T-helper 1 cell treated with Interleukin-12 subunit alpha and Interleukin-12 subunit beta and Interleukin-4 antibody, amounts not matched to agents 30 ng/mL and 1 ng/mL, for 36 hours (primary cell): ENCODE measurements around the gene KYAT1. TPM values are rescaled to one million over a fixed set of nuclear protein-coding genes. Genes with fewer than 3 reads are reported as not detected.
"Not testable (repeated sequence)": the region's sequence is repeated elsewhere in the genome, so short reads cannot be mapped to it uniquely, and the experiment has no call there.

Experiments used
- intact Hi-C: fragments of 100-400 bp; cut with micrococcal nuclease; formaldehyde crosslinking; loops from one replicate; pipeline ENCODE4 v1.15.1; 2024
- total RNA-seq: library from RNA; stranded (reverse); gene quantifications from 2 replicates; pipeline ENCODE4 v1.2.3, GENCODE V29; 2022

The KYAT1 gene
- total RNA-seq, 1 donor from 2014 or later, result 13.9 TPM

DNA sequence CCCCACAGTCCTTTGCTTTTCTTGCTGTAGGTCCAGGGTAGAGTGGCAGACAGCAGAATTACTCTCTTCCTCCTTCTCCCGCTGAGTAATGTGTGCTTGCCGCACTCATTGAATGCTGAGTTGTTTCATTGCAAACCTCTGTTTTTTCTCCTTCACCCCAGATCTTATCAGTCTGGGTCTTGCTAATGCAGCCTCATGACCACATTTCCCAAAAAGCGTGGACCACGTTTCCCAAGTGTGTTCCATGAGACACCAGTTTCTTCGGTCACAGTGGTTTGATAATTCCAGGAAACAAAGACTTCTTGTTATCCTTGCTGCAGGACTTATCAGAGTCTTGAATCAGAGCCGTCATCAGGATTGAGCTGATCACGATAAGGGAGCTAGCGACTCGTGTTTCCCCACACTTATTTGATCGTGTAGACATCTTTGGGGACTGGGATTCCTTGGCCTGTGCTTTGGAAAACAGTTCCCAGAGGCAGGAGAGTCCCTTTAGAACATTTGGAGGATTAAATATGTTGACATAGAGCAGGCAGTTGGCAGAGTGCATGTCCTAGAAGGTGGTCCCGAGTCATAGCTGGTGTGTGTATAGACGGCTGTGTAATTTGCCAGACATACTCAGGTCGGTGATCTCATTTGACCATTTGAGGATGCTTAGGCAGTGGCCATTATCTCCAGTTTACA is 4.6 kb upstream of the KYAT1 start:
- intact Hi-C loops, result no loop called here

DNA sequence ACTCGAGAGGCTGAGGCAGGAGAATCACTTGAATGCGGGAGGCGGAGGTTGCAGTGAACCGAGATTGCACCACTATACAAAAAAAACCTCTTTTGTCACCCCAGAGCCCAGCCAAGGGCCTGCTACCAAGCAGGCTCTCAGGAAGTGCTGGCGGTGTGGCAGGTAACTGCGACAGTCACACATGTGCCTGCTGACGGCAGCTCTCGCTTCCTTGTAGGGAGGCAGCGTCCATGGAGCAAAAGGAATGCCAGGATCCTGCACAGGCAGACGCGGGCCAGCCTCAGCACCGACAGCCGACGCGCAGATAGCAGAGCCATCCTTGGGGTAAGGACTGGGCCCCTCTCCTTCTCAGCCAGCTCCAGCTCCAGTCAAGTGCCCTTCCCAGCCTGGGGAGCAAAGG is 4.0 kb upstream of the KYAT1 start:
- intact Hi-C loops, result no loop called here

DNA sequence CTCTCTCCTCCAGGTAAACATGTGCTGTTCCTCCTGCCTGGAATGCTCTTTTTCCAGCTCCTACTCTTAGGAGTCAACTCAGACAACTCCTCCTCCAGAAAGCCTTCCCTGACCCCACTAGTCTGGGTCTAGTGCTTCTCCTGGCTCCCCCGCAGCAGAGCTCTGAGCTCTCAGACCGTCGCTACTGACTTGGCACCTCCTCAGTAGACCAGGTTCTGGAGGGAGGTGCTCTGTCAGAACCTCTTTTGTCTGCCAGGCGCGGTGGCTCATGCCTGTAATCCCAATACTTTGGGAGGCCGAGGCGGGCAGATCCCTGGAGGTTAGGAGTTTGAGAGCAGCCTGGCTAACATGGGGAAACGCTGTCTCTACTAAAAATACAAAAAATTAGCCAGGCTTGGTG is 3.6 kb upstream of the KYAT1 start:
- intact Hi-C loops, result no loop called here

DNA sequence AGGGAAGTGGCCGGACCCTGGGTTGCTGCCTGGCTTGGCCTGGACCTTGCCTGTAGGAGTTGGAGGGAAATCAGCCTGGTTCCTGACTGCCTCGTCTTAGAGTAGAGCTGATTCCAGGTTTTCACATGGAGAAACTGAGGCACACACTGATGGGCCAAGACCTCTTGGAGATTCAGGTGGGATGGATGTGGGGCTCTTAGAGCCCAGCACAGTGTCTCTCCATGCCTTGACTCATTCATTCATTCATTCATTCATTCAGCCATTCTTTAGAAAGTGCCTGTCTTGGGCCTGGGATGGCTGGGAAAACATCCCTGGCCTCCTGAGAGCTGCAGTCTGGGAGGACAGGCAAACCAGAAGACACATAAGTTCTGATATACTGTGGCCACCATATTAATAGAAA is 2.4 kb upstream of the KYAT1 start:
- intact Hi-C loops, result loop anchor here (5.0 kb wide), 3 partner anchors 698 to 1097 kb away; partner anchors contain the start of genes CDK9, NAIF1 and SLC25A25

DNA sequence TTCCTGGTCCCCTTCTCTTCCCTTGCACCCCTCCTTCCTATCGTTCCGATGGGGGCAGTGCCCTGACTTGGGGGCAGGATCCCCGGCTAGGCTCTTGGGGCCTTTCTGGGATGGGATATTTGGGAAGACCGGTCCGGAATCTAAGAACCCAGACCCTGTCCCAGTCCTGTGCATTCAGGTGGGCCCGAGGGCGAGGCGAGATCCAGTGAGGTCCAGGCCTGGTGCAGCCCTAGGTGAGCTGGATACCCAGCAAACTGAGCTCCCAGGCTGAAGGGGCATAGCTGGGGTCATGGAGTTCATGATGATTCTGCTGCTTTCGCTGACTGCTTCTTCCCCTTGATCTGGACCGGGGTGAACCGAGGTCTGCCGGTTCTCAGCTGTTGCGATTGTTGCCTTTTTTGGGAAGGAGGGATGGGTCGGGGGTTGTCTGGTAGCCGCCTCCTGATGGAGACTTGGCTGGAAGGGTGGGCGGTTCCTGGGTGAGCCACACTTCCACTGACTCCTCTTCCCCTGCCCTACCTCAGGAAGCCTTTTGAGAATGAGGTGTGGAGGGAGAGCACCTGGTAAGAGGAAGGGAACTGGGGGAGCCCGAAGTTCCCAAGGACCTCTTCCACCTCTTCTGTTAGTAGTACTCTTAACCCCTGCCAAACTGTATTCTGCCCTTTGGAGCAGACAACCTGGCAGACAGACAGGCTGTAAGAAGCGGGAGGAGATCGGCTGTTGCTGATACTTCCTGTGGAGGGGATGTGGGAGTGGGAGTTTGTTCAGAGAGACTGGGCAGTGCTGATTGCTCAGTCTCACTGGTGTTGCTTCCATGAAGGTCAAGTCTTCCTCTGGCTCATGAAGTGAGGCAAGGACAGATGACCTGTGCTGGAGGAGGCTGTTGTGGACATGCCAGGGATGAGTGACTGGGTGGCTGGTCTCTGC is 1.2 kb upstream of the KYAT1 start:
- intact Hi-C loops, result loop anchor here (1.0 to 5.0 kb wide), 13 partner anchors 19 to 1096 kb away; partner anchors contain the start of genes CDK9, CRAT, DOLK and ENDOG

DNA sequence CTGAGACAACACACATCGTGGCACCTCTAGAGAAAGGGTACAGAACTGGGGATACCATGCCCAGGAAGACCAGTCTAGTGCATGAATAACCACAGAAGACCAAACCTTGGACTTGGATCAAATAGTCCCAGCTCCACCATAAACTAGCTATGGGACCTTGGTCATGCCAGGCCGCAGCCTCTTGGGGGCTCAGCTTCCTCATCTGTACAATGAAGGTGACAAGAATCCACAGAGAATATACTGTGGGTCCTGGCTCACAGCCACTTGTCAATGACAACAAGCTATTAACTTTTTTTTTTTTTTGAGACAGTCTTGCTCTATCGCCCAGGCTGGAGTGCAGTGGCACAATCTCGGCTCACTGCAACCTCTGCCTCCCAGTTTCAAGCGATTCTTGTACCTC is 3.9 kb downstream of the KYAT1 start:
- intact Hi-C loops, result no loop called here

DNA sequence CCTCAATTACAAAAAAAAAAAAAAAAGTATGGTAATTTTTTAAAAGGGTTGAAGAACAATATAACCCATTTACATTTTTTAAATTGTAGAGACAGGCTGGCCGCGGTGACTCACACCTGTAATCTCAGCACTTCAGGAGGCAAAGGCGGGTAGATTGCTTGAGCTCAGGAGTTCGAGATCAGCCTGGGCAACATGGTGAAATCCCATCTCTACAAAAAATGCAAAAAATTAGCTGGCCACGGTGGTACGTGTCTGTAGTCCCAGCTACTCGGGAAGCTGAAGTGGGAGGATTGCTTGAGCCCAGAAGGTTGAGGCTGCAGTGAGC is 10.8 kb downstream of the KYAT1 start:
- intact Hi-C loops, result not testable (repeated sequence)

DNA sequence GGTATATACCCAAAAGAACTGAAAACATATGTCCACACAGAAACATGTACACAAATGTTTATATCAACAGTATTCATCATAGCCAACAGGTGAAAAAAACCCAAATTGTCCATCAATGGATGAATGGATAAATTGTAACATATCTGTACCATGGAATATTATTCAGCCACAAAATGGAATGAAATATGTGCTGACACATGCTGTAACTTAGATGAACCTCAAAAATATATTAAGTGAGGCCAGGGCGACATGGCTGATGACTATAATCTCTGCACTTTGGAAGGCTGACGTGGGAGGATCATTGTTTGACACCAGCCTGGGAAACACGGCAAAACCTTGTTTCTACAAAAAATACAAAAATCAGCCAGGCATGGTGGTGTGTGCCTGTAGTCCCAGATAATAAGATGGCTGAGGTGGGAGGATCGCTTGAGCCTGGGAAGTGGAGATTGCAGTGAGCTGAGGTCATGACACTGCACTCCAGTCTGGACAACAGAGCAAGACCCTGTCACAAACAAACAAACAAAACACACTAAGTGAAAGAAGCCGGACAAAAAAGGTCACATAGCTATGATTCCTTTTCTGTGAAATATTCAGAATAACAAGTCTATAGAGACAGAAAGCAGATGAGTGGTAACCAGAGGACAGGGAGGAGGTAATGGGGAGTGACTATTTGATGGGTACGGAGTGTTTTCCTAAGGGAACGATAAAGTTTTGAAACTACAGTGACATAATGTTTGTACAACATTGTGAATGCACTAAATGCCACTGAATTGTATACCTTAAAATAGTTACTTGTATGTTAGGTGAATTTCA is 11.4 kb downstream of the KYAT1 start:
- intact Hi-C loops, result no loop called here

DNA sequence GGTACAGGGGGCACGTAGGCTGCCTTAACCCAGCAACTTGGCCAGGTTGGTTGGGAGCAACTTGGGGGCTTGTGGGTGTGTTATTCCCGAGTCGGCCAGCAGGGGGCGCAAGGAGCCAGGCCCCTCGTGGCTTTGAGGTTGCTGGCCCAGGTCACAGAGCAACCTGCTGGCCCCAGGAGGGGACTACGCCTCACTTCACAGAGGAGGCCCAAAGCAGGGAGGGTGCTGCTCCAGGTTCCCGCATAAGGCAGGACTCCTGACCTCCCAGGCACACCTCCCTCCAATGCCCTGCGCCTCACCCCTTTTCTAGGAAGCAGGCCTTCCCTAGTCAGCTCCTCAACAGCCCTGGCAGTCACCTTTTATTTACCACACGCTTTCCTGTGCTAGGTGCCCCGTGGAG is 18.1 kb downstream of the KYAT1 start:
- intact Hi-C loops, result loop anchor here (1.0 to 5.0 kb wide), 7 partner anchors 11 to 215 kb away; partner anchors contain the start of genes DOLK, LRRC8A and NUP188

DNA sequence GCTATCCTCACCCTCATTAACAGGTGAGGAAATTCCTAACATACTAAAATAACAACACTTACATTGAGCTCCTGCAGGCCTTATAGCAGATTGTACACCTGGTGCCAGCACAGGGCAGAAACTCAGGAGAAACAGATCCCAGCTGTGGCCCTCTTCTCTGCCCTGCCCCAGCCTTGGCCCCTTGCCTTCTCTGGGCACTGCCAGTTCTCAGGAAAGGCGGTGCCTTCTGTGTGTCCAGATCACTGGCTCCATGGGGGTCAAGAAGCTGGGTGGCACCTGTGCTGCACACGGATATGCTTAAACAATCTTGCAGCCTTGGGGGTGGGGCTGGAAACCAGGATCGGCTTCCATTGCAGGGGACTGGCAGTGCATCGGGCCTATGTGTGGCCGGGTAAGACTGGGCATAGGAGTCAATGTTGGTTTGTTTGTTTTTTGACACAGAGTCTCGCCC is 19.3 kb downstream of the KYAT1 start:
- intact Hi-C loops, result loop anchor here (5.0 kb wide), 1 partner anchor 145 kb away; no protein-coding TSS in a partner anchor

DNA sequence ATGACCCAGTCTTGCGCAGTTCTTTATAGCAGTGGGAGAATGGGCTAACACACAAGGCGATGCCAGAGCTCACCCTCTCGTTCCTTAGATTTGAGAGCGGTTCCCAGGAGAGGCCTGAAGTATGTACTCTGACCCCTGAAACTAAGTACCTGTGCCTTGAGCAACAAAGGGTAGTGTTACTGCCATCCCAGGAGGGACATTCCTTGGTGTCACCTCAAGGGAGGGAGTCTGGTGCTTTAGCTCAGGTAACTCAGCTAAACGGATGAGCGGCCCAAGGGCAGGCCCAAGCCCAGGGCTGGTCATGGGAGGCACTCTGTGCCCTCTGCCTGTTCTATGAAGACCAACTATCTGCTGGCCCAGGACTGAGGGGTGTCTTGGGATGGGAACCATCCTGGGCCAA is 20.2 kb downstream of the KYAT1 start:
- intact Hi-C loops, result loop anchor here (5.0 kb wide), 1 partner anchor 146 kb away; no protein-coding TSS in a partner anchor

DNA sequence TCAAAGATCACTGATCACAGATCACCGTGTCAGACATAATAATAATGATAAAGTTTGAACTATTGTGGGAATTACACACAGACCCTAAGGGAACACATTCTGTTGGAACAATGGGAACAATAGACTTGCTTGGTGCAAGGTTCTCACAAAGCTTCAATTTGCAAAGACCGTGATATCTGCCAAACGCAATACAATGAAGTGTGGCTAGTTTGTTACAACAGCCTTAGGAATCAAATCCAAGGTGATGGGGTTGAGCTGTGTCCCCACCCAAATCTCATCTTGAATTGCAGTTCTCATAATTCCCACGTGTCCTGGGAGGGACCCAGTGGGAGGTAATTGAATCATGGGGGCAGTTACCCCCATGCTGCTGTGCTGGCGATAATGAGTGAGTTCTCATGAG is 20.8 kb downstream of the KYAT1 start:
- intact Hi-C loops, result loop anchor here (5.0 kb wide), 1 partner anchor 146 kb away; no protein-coding TSS in a partner anchor

DNA sequence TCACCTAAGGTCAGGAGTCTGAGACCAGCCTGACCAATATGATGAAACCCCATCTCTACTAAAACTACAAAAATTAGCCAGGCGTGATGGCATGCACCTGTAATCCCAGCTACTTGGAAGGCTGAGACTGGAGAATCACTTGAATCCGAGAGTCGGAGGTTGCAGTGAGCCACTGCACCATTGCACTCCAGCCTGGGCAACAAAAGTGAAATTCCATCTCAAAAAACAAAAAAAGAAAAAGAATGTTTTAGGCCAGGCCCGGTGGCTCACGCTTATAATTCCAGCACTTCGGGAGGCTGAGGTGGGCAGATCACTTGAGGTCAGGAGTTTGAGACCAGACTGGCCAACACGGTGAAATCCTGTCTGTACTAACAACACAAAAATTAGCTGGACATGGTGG is 23.3 kb downstream of the KYAT1 start:
- intact Hi-C loops, result not testable (repeated sequence)

DNA sequence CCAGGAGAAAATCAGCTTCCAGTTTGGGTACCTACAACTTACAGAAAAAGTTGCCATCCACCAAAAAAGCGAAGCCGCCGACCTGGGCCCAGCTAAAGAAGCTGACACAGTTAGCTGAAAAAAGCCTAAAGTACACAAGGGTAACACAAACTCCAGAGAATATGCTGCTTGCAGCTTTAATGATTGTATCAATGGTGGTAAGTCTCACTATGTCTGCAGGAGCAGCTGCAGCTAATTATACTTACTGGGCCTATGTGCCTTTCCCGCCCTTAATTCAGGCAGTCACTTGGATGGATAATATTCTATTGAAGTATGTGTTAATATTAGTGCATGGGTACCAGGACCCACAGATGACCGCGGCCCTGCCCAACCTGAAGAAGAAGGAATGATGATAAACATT is 27.3 kb downstream of the KYAT1 start:
- intact Hi-C loops, result not testable (repeated sequence)

DNA sequence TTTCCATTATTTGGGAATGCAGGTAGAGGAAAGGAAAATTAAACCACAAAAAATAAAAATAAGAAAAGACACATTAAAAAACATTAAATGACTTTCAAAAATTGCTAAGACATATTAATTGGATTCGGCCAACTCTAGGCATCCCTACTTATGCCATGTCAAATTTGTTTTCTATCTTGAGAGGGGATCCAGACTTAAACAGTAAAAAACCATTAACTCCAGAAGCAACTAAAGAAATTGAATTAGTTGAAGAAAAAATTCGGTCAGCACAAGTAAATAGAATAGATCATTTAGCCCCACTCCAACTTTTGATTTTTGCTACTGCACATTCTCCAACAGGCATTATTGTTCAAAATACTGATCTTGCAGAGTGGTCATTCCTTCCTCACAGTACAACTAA is 29.1 kb downstream of the KYAT1 start:
- intact Hi-C loops, result loop anchor here (1.0 kb wide), 3 partner anchors 11 to 95 kb away; partner anchors contain the start of genes DOLK and NUP188

DNA sequence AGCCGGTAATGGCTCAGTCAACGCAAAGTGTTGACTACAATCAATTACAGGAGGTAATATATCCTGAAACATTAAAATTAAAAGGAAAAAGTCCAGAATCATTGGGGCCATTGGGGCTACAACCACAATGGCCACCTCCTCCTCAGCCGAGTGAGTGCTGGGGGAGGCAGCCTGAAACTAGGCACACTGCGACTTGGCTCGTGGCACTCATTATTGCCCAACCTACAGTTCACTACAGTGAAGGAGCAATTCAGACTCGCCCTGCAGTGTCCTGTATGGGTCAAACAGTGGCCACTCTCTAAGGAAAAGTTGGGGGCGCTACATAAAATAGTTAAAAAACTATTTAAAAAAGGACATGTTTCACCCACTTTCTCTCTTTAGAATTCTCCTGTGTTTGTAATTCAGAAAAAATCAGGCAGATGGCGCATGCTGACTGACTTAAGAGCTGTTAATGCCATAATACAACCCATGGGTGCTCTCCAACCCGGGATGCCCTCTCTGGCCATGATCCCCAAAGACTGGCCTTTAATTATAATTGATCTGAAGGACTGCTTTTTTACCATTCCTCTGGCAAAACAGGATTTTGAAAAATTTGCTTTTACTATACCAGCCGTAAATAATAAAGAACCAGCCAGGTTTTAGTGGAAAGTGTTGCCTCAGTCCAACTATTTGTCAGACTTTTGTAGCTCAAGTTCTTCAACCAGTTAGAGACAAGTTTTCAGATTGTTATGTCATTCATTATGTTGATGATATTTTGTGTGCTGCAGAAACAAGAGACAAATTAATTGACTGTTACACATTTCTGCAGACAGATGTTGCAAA is 29.8 kb downstream of the KYAT1 start:
- intact Hi-C loops, result loop anchor here (1.0 kb wide), 3 partner anchors 11 to 95 kb away; partner anchors contain the start of genes DOLK and NUP188

DNA sequence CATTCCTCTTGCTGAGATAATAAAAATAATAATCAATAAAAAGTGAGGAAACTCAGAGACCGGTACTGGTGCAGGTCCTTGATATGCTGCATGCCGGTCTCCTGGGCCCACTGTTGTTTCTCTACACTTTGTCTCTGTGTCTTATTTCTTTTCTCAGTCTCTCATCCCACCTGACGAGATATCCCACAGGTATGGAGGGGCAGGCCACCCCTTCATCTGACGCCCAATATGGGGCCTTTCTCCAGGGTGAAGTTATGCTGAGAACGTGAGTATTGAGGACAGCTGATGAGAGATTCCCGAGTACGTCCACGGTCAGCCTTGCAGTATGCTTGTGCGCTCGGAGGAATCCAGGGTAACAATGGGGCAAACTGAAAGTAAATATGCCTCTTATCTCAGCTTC is 30.7 kb downstream of the KYAT1 start:
- intact Hi-C loops, result not testable (repeated sequence)

DNA sequence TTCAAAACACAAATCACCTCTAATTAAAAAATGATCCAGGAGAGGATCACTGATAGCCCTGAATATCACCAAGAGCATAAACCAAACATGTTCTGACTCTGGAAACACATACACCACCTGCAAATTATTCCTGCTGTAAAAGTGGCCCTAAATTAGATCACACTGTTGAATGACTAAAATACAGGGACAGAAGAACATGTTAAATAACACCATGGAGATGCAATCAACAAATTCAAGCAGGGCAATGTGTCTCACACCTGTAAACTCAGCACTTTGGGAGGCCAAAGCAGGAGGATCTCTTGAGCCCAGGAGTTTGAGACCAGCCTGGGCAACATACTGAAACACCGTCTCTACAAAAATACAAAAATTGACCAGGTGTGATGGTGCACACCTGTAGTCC is 33.9 kb downstream of the KYAT1 start:
- intact Hi-C loops, result no loop called here

DNA sequence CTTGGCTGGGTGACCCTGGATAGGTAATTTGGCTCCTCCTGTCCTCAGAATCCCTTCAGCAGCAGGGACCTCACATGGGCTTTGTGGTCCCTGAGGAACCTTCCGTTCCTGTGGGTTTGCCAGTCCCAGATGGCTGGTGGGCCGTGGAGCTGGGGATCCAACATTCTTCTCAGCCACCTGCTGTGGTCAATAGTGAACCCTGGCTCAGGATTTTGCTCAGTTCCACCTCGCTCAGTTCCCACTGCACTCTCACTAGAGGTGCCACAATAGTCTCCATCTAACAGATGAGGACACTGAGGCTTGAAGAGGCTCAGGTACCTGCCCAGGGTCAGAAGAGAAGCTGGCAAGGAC is 35.1 kb downstream of the KYAT1 start:
- intact Hi-C loops, result no loop called here

DNA sequence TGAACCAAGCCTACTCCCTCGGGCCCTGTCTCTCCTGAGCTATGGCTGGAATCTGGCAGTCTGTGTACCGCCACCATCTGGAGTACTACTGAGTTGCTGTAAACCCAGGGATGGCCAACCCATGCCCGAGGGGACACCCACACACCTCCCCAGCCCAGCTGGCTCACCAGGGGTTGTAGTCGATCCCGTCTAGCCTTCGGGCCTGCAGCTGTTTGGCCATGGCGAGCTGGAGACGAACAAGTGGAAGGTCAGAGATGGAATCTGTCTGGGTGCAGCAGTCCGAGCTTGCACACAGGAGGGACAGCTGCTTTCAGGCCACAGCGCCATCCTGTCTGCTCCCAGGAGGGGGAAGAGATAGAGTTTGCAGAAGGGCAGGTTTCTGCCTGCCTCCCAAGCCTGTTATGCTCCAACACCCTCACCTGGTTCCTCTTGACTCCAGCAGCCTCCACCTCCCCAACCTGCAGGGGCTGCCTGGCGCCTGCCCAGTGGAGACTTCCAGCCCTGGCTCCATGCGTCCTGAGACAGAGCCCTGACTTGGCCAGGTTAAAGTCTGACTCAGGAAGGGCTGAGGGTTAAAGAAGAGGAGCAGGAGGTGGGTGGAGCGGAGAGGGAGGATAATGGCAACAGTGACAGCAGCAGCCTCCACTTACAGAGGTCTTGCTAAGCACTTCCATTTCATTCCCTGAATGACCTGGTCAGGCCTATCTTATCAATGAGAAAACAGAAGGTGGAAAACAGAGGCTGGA is 36.4 kb downstream of the KYAT1 start:
- intact Hi-C loops, result no loop called here
